ENCODE results near the gene ACOT13. TPM values are rescaled to one million over a fixed set of nuclear protein-coding genes. Genes with fewer than 3 reads are reported as not detected.

Gene ACOT13
- total RNA-seq, 1 experiment from 2014 or later, result 33.5 TPM

GRCh38 chr6:24630856-24631505 is 35.9 kb upstream of the ACOT13 start:
- no peaks in the 10 kb centered on the region for H3K36me3 ChIP-seq (ENCODE audit: control insufficient read depth in 1 of 2, insufficient read depth in 2 of 2, low read length in 2 of 2)
- RAD21 ChIA-PET (ENCODE audit: low non-redundant PET in 1 of 2, low total read pairs in 2 of 2, uncharacterized antibody in 2 of 2, unreplicated experiment in 2 of 2), result no interaction called here
- no peaks in the 10 kb centered on the region for H3K9me2 ChIP-seq (ENCODE audit: insufficient read depth)
- no peak for TF ChIP-seq TCF7L2 (IDR thresholded peaks at IDR 0.05; ENCODE audit: borderline replicate concordance, extremely low read depth, insufficient read depth, insufficient read length)
- TF ChIP-seq JUND (IDR thresholded peaks at IDR 0.05), result no peak
- no peak for TF ChIP-seq EZH2phosphoT487 (IDR thresholded peaks at IDR 0.05; ENCODE audit: borderline replicate concordance)
- no peak for TF ChIP-seq RAD21 (IDR thresholded peaks at IDR 0.05; ENCODE audit: low read depth)
- TF ChIP-seq POLR2AphosphoS5 (IDR thresholded peaks at IDR 0.05; ENCODE audit: low read depth, low read length), result no peak
- TF ChIP-seq ELF1 (IDR thresholded peaks at IDR 0.05; ENCODE audit: borderline replicate concordance, low read depth), result no peak
- TF ChIP-seq SP1 (IDR thresholded peaks at IDR 0.05; ENCODE audit: low read depth), result no peak
- TF ChIP-seq EGR1 (IDR thresholded peaks at IDR 0.05; ENCODE audit: low read depth), result no peak
- TF ChIP-seq FOSL1 (IDR thresholded peaks at IDR 0.05; ENCODE audit: low read depth), result no peak
- TF ChIP-seq SIN3A (IDR thresholded peaks at IDR 0.05; ENCODE audit: low read depth), result no peak
- TF ChIP-seq CEBPB (IDR thresholded peaks at IDR 0.05; ENCODE audit: low read depth), result no peak
- no peak for TF ChIP-seq REST (IDR thresholded peaks at IDR 0.05; ENCODE audit: low read depth)
- TF ChIP-seq EZH2 (IDR thresholded peaks at IDR 0.05), result no peak
- no peak overlapping the region for H3K4me2 ChIP-seq (ENCODE audit: low read length)
- no peaks in the 10 kb centered on the region for H3K27me3 ChIP-seq (ENCODE audit: insufficient read depth, low read length)
- H3K4me3 ChIP-seq (replicated peaks in 1 of 2; ENCODE audit: low read depth in 1 of 2, low read length in 2 of 2), result no peak overlapping the region
- no TSS peak for BruUV-seq (replicated peaks)
- H2AFZ ChIP-seq (ENCODE audit: low read depth, low read length, poor library complexity, severe bottlenecking), result no peak overlapping the region
- ATAC-seq (no peak), DNase-seq (ENCODE audit: low read depth, low spot score) (no peak)
- H3K9me3 ChIP-seq (ENCODE audit: control insufficient read depth in 1 of 2, insufficient read depth in 1 of 2, low read depth in 1 of 2, low read length in 2 of 2), result no peaks in the 10 kb centered on the region
- POLR2A ChIA-PET, result no interaction called here
- CTCF ChIA-PET, result no interaction called here
- no peak overlapping the region for H3K27ac ChIP-seq (ENCODE audit: low read depth, low read length)
- H3K9ac ChIP-seq (ENCODE audit: low read length), result no peak overlapping the region
- no peaks in the 10 kb centered on the region for H3K79me2 ChIP-seq (ENCODE audit: insufficient read depth, low read length)
- H4K20me1 ChIP-seq (ENCODE audit: insufficient read depth), result no peaks in the 10 kb centered on the region
- intact Hi-C loops (cut with micrococcal nuclease), result no loop called here
- H3K4me1 ChIP-seq (ENCODE audit: control insufficient read depth in 1 of 2, insufficient read depth in 2 of 2, low read length in 2 of 2), result no peaks in the 10 kb centered on the region
